Skin epidermis (tissue), 12 donors: ENCODE data around the gene ELMO1.

Experiments used
- H3K27ac ChIP-seq, 21 experiments: fragments of 200-600 bp; sonication (generic) in 11 of 21; one replicate each; pipeline ENCODE4 v1.5.0; 2020; ENCODE audit warnings: mild to moderate bottlenecking in 3 of 21, inconsistent platforms in 2 of 21, moderate library complexity in 2 of 21
- H3K4me3 ChIP-seq, 7 experiments: fragments of 200-600 bp; sonication (generic) in 2 of 7; one replicate each; pipeline ENCODE4 v1.5.0; 2020; ENCODE audit warnings: inconsistent platforms in 2 of 7, mild to moderate bottlenecking in 2 of 7, moderate library complexity in 1 of 7

ELMO1 gene

DNA sequence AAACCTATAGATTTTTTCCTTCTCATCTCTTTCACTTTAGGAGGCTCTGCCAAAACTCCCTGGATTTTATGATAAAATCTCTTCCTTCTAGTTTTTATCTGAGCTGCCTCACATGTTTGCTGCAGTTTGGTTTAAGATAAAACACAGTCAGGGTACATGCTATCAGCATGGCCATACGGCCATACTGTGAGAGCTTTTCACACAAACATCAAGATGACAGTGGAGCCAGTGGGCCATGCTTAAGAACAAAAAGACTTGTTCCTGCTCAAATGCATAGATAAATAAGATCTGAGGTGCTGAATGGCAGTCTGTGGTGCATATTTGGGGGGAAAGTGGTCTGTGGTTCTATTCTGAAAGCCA is 91.0 kb downstream of the ELMO1 start:
- Histone ChIP-seq H3K4me3 (no peak overlapping the region), H3K27ac (no peak overlapping the region)

DNA sequence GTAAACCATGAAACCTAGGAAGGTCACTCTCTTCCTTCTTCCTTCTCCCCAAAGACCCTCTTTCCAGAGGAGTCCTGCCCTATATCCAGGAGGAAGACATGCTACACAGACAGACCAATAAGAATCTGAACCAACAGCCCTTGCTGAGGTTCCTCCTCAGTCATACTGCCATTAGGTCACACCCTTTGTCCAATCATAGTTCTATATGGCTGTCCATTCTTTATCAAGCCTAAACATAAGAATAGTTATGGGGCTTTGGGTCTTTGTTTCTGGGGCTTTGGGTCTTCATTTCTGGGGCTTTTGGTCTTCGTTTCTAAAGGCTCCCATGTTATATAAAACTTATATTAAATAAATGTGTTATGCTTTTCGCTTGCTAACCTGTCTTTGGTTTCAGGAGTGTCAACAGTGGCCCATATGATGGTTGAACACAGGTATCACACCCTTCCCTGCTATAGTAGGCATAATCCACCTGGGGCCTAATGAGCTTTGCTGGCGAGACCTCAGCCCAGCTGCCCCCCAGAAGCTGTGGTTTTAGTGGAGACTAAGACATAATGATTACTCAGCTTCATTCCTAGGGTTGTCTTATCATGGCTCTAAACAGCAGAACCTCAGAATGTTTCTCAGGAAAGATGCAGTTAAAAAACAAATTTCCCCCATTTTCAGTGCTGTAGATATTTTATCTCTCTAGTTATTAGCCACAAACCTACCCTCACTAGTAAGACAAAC is 91.6 kb downstream of the ELMO1 start:
- Histone ChIP-seq H3K4me3 (no peak overlapping the region), H3K27ac (no peak overlapping the region)

- no peak overlapping the region for H3K4me3 ChIP-seq
- H3K27ac ChIP-seq, result peak overlapping the region in 15 of 21 experiments; percentile 12 to 79 (median 47)
Measured at GRCh38 chr7:37354656-37355131, 94.0 kb downstream of the ELMO1 start.

- Histone ChIP-seq H3K4me3 (peak overlapping the region in 1 of 7 experiments; percentile 38), H3K27ac (peak overlapping the region in 17 of 21 experiments; percentile 1 to 79 (median 36))
Measured at GRCh38 chr7:37353949-37354655, 94.6 kb downstream of the ELMO1 start.

- Histone ChIP-seq H3K27ac (peak overlapping the region in 15 of 21 experiments; percentile 1 to 79 (median 37)), H3K4me3 (peak overlapping the region; percentile 1 to 38 (median 32))
Measured at GRCh38 chr7:37352974-37353948, 95.4 kb downstream of the ELMO1 start.

DNA sequence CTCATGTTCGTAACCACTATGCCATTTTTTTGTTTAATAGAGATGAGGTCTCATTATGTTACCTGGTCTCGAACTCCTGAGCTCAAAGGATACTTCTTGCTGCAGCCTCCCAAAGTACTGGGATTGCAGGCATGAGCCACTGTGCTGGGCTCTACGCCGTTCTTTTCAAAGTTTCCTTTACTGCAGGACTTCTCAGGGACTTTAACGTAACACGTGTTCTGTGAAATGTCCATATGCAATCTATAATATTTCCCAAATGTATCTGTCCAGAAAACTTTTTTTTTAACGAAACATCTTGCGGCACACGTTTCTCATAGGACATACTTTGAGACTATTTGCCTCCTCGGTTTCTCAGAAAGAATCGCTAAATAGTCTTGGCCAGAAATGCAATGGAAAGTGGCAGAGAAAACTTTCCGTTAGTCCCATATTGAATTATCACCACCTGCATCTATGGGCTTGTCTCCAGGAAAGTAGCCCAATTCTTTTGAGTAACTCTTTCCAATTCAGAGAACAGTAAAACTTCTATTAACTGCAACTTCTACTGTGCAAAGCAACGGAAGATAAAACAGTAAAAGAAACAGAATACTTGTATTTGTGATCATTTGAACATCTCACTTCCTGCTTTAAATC is 96.3 kb downstream of the ELMO1 start:
- Histone ChIP-seq H3K27ac (no peak overlapping the region), H3K4me3 (peak overlapping the region in 1 of 7 experiments; percentile 37)

DNA sequence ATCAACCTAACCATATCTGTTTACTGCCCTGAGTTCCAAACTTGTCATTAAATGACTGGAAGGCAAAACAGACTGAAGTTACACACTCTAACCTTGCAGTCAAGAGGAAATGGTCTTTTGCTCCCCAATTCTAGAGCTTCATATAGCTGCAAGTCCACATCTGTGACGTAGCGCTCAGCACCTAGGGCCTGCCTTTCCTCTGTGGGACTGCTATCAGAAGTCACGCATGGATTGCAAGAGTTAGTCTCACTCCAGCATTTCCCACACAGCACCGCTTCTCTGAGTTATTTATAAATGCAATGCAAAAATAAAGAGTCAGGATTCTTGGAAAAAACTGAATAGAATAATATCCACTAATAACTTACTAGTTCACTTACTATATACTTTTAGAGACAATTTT is 96.9 kb downstream of the ELMO1 start:
- no peak overlapping the region for H3K27ac ChIP-seq
- no peak overlapping the region for H3K4me3 ChIP-seq

GRCh38 chr7:37349979-37350590 is 98.6 kb downstream of the ELMO1 start:
- H3K4me3 ChIP-seq, result no peak overlapping the region
- H3K27ac ChIP-seq, result no peak overlapping the region

- no peak overlapping the region for H3K4me3 ChIP-seq
- no peak overlapping the region for H3K27ac ChIP-seq
Measured at GRCh38 chr7:37348982-37349381, 99.7 kb downstream of the ELMO1 start.

- no peak overlapping the region for H3K4me3 ChIP-seq
- no peak overlapping the region for H3K27ac ChIP-seq
Measured at GRCh38 chr7:37346761-37347160, 101.9 kb downstream of the ELMO1 start.

- H3K4me3 ChIP-seq, result no peak overlapping the region
- peak overlapping the region in 5 of 21 experiments; percentile 9 to 62 (median 20) for H3K27ac ChIP-seq
Measured at GRCh38 chr7:37344886-37345579, 103.6 kb downstream of the ELMO1 start.

DNA sequence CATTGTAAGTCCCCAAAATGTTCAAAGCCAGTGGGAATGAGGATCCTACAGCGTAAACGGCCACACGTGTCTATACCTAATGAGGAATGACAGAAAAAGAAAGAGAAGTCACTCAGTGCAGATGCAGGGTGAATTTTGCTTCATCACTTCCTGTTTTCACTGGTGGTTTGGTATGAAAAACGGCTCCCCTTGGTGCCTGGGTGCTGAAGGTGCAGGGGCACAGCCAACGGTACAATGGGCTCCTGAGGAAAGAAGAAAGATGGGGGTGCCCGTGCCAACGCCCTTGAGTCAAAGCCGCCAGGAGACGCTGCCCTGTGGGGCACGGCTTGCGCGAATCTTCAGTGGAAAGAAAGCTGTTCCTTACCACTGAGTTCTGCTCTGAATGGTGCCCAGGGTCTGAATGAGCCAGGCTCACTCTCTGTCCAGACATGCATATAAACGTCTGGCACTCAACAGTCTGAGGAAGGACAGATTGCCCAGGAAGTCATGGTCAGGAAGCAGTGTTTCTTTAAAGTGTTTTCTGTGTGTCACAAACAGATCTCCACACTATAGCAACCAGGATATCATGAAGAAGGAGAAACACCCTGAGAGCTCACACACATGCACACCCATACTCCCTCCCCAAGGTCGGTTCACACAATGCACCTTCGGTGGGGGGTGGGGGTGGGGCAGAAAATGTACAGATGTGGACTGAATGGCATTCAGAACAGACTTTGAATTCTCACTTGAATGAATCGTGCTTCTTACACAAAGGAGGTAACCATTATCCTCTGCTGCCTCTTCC is 105.8 kb downstream of the ELMO1 start:
- peak overlapping the region in 5 of 7 experiments; percentile 2 to 36 (median 12) for H3K4me3 ChIP-seq
- H3K27ac ChIP-seq, result peak overlapping the region in 16 of 21 experiments; percentile 32 to 88 (median 69)

DNA sequence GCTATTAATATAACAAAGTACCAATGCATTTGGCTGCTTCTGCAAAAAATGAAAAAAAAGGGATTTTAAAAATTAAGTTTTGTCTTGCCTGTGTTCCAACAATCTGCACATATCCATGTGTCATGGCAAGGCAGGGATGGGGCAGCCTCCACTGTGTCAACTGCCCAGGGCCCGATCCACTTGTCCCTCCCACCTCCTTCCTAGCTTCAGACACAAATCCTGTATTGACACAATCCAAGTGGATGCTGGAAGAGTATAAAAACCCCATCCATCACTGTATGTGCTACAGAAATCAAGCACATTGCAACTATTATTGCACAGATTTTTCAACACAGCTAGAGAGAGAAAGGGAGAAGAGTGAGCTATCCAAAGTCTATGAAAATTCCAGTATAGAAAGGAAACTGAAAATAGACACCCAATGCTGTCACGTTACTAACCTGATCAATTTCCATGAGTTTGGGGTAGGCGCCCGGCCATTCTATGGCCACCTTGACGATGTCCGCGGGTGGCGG is 106.4 kb downstream of the ELMO1 start:
- H3K4me3 ChIP-seq, result peak overlapping the region in 5 of 7 experiments; percentile 2 to 36 (median 12)
- H3K27ac ChIP-seq, result peak overlapping the region in 16 of 21 experiments; percentile 31 to 88 (median 69)

- H3K27ac ChIP-seq, result peak overlapping the region in 1 of 21 experiments; percentile 84
- H3K4me3 ChIP-seq, result peak overlapping the region in 1 of 7 experiments; percentile 4
Measured at GRCh38 chr7:37341033-37341630, 107.5 kb downstream of the ELMO1 start.

DNA sequence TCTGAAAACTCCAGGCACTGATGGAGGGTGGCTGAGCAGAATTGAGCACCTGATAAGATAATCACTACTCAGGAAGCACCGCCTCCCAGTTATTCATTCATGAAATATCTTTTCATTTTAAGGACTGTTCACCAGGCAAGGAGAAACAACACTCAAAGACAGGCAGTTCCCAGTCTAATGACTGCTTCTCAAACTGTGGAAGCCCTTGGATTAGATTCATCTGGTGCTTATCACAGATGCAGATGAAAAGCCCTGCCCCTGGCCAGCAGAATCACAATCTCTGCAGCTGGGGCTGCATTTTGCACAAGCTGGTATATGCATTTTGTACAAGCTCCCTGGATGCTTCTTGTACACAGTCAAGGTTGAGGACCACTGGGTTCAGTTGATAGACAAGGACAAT is 109.7 kb downstream of the ELMO1 start:
- no peak overlapping the region for H3K27ac ChIP-seq
- H3K4me3 ChIP-seq, result no peak overlapping the region

DNA sequence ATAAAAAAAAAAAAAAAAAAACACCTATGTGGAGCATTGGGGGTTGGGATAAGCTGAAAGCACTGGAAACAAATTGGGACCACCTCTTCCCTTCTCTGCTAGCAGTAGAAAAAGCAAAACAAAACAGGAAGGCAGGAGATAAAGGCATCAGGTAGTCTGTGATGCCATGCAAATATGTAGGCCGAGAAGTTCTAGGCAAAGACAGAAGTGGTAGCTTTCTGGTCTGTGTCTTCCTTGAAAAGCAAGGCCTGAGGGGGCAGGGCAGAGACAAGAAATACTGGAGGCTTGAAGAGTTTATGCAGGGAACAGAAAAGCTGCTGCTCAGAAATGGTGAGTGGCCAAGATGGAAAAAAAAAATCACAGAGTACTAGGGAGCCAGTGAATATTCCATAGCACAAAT is 111.1 kb downstream of the ELMO1 start:
- H3K4me3 ChIP-seq, result no peak overlapping the region
- peak overlapping the region in 1 of 21 experiments; percentile 40 for H3K27ac ChIP-seq

GRCh38 chr7:37336259-37336658 is 112.4 kb downstream of the ELMO1 start:
- Histone ChIP-seq H3K27ac (peak overlapping the region in 5 of 21 experiments; percentile 6 to 59 (median 19)), H3K4me3 (no peak overlapping the region)
